NAMALWA (cell line): ENCODE data around the gene CAV1.

Experiments
- DNase-seq: peaks from one replicate; pipeline ENCODE4 v3.0.0-alpha.2; 2015; ENCODE audit warnings: low spot score

CAV1 gene

DNA sequence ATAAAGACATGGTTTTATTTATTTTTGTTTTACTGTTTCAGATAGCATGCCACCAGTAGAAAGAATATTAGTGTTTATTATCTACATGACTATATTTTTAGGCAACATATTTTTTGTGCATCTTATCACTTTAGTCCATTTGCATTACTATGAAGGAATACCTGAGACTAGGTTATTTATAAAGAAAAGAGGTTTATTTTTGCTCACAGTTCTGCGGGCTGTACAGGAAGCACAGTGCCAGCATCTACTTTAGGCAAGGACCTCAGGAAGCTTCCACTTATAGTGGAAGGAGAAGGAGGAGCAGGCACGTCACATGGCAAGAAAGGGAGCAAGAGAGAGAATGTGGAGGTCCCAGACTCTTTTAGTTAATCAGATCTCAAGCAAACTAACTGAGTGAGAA, 19.6 kb upstream of the CAV1 start:
- DNase-seq: no peak

DNA sequence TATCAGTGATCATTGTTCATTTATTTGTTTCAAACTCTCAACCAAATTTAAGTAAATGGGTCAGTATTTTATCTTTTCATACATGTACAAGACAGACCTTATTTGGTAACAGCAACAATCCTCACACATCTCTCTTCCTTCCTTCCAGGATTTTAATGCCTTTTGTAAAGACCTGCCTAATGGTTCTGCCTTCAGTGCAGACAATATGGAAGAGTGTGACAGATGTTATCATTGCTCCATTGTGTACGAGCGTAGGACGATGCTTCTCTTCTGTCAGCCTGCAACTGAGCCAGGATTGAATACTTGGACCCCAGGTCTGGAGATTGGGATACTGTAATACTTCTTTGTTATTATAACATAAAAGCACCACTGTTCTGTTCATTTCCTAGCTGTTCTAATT, 19.0 kb upstream of the CAV1 start:
- DNase-seq: no peak

DNA sequence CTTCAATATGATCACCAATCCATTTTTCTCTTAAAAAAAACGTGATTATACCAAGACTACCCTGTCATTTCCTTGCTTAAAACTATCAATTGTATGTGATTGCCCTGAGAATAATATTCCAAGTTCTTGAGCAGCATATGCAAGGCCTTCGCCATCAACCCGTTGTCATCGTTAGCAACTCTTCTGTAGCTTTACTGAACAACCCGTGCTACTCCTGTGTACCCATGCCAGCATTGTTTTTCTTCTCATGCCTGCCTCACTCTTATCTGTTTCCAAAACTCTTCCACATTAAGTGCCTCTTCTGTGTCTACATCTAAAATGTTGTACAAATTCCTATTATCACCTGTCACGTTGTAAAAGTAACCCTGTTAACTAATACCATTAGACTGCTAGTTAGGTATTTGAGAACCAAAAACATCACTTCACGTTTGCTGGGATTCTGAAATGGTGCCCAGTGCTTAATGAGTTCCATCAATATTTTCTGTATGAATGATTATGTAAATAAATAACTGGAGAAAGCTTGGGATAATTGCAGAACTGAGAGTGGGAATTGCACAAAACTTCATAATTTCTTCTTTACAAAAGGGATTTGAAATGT, 14.8 kb upstream of the CAV1 start:
- no peak for DNase-seq

DNA sequence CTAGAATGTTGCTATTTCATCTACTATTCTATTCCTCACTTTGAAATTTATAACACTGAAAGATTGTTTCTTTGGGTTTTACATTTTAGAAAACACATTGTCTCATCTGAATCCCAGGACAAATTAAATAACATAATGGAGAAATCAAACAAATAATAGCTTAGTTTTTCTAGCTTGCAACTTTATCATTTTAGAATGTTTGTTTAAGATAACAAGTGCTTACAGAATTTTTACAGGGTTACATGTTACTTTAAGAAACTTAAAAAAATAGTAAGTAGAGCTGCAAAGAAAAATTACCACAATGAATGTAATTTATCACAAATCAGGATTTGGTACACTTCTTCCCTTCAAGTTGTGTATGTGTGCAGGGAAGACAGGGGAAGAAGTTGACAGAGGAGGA, 14.0 kb upstream of the CAV1 start:
- no peak for DNase-seq

DNA sequence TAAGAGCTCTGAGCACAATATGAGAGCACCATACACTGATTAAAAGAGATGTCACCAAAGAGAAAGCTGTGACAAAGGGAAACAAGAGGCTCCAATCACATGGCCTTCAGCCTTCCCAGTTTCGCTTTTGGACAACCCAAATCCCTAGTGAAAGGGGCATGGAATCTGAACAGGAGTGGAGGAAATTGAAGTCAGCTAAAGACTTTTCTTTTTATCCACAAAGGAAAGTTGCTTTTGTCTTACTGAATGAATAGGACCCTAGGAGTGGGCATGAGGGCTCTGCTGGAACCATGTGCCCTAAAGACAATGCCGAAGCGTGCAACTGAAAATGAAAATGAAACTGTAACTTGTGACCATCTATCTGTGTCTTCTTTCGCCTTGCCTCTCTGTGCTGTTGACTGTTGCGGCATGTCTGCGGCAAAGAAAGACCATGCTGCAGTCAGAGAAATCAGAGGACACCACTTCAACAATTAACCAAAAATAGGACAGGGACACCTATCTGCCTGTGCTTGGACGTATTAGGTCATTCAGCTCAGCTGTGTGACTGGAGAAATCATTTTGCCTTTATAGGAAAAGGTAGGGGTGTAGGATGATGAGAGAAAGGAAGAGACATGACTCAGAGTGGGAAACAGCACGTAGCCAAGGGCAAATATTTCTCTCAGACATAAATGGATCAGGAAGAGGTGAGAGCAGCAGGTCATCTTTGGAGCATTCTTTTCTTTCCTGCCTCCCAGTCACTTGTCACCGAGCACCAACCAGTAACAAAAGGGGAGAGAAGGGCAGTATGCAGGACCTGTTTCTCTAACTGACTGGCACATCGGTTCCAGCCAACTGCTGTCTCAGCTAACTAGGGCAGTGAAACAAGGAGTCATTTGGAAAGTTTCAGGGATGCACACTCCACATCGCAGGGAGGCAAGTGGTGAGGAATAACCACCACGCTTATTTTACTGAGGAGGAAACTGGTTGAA, 13.0 kb upstream of the CAV1 start:
- peak; percentile 11 for DNase-seq

DNA sequence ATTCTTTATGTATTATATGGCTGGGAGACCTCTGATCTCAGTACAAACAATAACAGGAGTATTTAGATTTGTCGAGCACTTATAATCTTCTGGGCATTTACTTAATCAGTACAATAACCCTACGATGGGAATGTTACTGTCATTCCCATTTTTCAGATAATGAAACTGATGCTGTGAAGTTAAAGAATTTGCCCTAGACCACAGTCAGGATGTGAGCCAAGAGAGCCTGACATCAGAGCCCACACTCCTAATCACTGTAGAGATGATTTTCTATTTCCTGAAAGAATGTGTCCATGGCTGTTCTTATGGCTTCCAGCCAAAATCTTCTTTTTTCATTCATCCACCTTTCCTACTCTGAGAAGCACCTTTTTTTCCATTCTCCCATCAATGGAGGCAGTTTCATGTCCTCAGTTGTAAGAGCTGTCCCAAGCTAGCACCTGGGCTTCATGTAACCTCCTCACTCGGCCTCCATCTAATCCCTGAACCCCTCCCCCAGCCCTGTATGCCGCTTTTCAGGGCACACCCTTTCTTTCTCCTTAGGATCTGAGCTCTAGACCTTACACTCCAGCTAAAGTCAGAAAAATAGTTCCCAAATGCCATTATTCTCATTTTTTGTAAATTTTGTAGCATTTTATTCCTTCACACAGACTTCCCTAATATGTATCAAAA, 12.2 kb upstream of the CAV1 start:
- DNase-seq: no peak

DNA sequence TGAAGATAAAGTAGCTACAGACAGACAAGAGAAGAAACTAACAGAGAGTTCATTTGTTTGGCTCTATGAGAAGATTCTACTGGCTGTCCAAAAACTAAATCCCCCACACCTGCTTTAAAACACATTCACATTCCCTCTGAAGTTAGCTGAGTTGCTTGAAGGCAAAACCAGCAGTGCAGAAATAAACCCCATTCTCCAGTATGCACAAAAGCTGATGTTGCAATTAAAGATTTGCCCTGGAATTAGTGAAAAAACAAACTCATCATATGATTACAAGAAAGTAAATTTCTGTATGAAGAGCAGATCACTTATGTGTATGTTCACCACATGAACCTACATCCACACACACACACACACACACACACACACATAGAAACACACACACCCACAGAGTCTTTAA, 9.3 kb upstream of the CAV1 start:
- DNase-seq: no peak

DNA sequence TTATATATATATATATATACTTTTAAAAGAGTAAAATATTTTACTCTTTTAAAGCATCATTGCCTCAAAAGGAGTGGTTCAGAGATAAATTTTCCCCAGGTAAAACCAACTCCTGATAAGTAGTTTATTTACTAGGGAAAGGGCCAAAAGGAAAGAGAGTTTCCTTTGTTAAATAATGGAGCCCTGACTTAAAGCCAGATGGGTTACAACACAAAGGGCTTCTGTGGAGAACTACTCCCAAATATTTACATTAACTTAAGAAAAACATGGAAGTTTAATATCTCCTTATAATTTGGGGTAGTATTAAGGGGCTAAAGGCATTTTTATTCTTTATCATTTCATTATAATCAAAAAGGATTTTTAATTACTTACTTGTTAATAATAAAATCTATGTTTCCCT, 8.5 kb upstream of the CAV1 start:
- DNase-seq: no peak

DNA sequence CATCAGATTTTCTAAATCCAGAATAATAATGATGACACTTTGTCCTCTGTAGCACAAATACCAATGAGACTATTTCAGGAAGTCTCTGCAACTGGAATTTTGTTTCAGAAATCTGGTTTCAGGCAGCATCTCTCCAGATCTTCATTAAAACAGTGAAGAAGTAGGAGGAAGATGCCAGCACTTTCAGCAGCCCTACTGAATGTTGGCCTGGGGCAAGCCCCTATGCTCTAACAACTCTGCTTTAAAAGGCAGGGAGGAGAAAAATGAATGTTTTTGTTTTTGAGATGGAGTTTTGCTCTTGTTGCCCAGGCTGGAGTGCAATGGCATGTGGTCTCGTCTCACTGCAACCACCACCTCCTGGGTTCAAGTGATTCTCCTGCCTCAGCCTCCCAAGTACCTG, 7.2 kb upstream of the CAV1 start:
- DNase-seq: no peak

DNA sequence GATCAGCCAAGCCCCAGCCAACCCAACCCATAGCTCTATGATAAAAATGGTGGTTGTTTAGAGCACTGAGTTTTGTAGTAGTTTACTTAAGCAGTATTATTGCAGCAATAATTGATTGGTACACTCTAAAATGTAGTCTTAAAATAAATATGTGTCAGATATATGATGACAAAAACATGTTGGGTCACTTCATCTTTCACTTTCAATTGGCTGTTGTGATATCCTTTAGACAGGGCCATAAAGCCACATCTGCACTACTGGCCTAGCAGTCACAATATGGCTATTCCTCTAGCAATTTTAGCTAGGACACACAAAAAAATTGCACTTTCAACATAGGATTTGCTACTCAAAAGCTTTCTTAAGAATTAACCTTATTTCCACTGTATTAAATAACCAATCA, 5.9 kb upstream of the CAV1 start:
- DNase-seq: no peak

DNA sequence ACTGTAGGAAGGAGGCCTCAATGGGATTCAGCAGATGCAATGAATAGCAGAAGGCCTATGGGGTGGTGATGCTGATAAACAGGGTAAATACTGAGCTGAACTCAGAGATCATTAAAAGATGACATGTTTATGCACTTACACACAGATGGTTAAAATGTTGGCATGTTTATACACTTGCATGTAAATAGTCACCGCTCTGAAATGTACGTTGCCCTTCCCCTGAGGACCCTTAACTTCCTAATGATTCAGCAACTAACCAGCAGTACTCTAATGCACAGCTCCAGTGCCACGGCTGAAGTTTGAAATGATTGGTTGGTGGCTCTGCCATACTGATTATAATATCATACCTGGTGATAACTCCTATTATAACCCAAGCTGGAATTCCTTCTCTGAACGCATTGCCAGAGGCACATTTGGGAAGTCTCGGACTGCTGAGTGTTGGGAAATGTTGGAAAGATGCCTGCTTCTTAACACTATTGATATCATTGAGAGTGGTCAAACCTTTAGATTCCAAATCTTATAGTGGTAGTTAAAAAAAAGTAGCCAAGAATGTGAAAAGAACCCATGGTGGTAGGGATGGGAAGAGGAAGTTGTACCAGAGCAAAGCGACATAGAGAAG, 3.7 kb upstream of the CAV1 start:
- no peak for DNase-seq

DNA sequence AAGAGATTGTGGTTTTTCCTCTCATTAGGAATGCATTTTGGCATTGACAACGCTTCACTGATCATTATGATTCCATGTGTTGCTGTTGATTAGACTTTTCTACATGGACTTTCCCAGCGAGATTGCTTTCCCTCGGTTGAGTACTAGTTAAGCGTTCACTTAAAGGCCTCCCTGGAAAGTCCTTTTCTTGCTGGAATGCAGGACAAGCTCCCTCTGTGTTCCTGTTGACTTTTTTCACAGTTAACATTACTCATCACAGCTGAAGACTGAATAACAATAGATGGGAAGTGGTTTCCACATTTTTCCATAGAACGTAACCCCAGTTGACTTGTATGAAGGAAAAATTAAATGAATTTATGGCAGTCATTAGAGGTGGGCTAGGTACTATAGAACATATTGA, 2.6 kb upstream of the CAV1 start:
- DNase-seq: no peak

DNA sequence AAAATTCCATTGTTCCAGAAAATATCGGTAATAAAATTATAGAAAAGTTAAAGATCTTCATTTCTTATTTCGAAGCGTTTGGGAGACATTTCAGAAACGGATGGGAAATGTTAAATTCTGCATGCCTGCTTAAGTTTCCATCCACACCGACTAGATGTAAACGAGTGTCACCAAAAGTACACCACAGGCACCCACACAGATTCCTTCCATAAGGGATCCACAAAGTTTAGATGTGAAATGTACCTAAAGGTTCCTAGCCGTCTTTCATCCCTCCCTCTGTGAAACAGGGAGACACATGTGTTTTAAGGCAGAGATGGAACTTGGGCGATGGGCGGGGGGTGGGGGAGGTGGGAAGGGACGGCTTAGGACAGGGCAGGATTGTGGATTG, 621 bp upstream of the CAV1 start:
- DNase-seq: no peak

DNA sequence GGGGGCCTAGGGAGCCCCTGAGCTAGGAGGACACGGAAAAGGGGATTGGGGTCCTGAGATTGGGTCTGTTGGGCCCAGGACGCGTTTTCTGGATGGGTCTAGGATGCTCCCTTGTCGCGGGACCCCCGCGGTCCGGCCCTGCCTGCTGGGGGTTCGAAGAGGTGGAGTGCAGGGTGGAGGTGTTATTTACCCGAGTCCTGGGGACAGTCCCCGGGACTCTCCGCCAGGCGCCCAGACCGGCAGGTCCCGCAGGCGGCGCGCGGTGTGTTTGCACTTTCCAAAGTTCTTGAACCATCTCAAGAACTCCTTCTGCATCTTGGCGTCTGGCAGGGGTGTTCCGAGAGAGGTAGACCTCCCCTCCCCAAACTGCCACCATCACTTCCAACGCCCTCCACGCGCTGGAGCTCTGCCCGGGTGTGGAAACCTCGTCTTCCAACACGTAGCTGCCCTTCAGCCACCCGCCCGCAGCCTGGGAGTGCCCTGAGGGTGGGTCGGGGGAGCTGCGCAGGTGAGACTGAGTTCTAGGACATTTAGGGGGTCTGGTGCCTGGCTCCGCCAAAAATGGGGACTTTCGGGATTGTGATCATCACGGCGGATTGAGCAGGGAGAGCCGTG, 569 bp downstream of the CAV1 start:
- DNase-seq: no peak

DNA sequence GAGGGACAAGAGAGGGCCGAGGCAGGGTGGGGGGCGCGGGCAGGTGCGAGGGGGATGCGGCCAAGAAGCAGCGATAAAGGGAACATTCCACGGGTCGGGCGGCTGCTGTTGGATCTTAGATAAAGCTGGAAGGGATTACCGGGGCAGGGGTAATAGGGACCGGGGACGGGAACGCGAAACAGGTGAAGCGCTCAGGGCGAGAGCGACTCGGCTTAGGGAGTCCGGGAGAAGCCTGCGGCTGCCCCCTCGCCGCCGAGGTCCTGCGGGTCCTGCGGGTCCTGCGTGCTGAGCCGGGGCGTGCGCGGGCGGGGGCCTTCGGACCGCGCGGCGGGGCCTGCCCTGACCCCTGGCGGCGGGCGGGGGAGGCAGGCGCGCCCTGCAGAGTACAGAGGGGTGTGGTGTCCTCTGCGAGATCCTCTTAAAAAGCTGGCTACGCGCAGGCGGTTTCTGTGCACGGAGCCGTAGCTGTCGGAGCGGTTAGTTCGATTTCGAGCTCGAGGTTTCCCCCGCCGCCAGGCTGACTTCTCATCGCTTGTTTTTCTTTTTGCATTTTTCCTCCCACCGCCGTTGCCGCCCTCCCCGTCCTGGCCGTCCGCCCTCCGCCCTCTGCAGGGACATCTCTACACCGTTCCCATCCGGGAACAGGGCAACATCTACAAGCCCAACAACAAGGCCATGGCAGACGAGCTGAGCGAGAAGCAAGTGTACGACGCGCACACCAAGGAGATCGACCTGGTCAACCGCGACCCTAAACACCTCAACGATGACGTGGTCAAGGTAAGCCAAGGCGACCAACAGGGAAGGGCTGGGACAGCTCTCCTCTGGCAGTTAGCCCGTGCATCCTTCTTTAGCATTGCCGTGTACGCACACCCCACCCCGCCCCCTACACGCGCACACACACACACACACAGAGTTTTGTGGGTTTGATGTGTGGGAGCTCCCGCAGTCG, 1.4 kb downstream of the CAV1 start:
- no peak for DNase-seq

DNA sequence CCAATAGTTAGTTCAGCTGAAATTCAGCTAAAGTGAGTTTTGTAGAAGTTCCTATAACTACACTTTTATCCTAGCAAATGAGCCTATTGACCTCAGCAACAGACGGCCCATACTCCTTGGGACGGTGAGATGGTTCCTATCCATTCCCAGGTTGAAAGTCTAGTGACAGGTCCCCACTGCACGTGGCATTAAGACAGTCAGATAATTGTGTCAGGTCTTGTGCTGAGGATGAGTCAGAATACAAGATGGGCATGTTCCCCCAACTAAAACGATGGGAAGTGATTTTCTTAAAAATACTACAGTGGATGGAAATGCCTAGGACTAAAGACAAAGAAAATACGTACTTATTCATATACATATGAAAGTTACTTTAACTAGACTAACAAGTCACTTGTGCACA, 2.1 kb downstream of the CAV1 start:
- DNase-seq: no peak

DNA sequence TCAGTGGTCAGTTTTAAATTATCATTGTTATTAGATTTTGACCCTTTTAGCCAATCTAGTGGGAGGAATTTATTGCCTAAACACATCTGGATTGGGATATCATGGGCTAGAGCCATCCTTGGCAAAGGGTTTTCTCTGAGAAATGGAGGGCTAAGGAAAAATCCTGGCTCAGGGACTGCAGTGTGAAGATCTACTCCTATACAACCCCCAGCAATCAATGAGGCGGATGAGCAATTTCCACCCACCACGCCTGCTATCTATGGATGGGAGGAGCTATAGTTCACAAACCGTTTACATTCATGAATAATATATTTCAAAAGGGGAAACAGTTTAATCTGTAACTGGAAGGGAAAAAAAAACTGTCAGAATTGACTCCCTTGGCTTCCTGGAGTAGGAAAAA, 2.7 kb downstream of the CAV1 start:
- no peak for DNase-seq

DNA sequence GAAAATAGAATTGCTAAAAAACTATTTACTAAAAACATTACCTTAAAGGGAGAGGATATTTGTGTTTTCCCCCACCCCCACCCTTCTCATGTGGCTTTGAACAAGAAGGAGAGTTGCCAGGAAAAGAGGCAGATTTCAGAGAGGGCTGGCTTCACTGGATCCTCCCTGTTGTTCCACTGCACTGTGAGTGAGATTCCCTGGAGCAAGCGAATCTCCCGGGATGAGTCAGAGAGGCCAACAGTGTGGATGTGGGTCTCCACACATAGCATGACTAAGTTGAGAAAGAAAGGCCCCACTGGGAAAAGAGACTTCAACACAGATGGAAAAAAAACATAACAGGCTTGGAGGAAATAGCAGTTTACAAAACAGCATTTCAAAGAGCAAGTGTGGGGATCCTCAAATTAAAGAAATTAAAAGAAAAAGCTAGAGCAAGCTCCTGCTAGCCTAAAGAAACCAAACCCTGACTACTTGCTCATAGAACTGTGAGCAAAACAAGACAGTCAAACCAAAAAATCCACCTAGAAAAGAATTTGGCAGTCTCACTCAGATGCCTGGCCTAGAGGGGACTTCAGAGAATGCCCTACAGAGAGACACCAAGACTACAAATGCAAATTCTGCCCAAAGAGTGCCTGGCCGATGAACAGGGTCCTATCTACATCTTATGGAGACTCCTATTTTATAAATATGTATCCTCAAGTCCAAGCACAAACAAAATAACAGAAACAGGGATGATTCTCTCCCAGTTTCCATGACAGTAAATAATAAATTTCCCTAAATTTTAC, 3.4 kb downstream of the CAV1 start:
- DNase-seq: no peak

DNA sequence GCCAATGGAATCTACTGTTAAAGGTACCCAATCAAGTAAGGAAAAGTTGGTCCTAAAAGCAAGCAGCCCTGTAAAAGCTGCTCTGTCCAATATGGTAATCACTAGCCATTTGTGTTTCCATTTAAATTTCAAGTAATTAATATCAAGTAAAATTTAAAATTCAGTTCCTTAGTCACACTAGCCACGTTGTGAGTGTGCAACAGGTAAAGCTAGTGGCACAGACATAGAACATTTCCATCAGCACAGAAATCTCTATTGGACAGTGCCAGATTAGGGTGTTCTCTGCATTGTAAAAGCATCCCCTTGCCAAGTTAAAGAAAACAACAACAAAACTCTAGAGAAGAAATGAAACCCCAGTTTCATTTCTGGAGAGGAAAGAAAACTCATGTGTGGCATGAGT, 4.4 kb downstream of the CAV1 start:
- no peak for DNase-seq

DNA sequence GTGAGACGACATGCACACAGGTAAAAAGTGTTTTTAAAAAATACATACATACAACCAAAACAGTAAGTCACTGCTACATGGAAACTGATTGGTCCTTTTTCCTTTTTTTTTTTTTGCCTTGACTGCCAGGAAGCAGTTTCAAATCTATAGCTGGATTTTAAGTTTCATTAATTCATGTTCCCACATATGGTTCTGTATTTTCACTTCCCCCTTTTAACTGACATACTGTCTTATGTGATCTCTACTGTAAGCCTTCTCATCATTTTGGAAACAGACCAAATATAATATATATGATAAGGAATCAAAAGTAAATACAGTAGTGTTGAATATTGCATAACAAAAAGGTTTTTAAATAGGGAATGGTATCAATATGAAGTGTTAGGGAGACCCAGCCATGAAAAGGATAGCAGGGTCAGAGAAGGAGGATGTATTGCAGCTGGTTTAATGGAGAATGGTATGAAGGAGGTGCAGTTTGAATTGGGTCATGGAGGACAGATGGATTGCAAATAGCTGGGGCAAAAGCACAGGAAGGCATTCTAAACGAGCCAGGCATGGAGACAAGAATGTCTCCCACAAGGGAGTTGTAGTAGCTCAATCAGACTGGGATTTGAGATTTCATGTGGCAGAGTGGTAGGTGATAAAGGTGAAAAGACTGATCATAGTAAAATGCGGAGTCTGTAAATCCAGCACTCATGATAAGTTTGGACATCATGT, 5.4 kb downstream of the CAV1 start:
- no peak for DNase-seq
